HCT116 (cell line): ENCODE measurements around the gene TBXAS1.

ENCODE experiments used
- CTCF ChIP-seq, 3 experiments: fragments of 200-600 bp in 1 of 3; sonication (generic) in 1 of 3; IDR thresholded peaks in 2 of 3; conservative IDR thresholded peaks in 1 of 3; 2 replicates each; pipeline ENCODE4 v1.5.1; 2012 to 2017; ENCODE audit warnings: low read depth in 2 of 3, low read length in 2 of 3, antibody characterized with exemption in 1 of 3, borderline replicate concordance in 1 of 3, control low read depth in 1 of 3, mild to moderate bottlenecking in 1 of 3, mixed read lengths in 1 of 3, mixed run types in 1 of 3, moderate library complexity in 1 of 3; ENCODE audit not compliant: insufficient read depth in 1 of 3
- ELF1 ChIP-seq: IDR thresholded peaks from 2 replicates; pipeline ENCODE4 v1.6.1; 2012; ENCODE audit warnings: low read depth, borderline replicate concordance
- EZH2 ChIP-seq: fragments of 200-600 bp; sonication (generic); IDR thresholded peaks from 2 replicates; pipeline ENCODE4 v1.6.1; 2017; ENCODE audit warnings: antibody characterized with exemption, mixed run types
- POLR2A ChIP-seq: IDR thresholded peaks from 2 replicates; pipeline ENCODE4 v1.7.0; 2011; ENCODE audit warnings: borderline replicate concordance; ENCODE audit not compliant: insufficient read depth, insufficient read length; ENCODE audit errors: extremely low read depth
- POLR2AphosphoS5 ChIP-seq: IDR thresholded peaks from 2 replicates; pipeline ENCODE4 v1.6.1; 2011; ENCODE audit warnings: mild to moderate bottlenecking, low read depth, low read length, moderate library complexity
- SIN3A ChIP-seq: IDR thresholded peaks from 2 replicates; pipeline ENCODE4 v1.6.1; 2012; ENCODE audit warnings: low read depth

GRCh38 chr7:139884441-139884840 lies 55.4 kb downstream of the TBXAS1 start:
- no peak for TF ChIP-seq ELF1
- TF ChIP-seq SIN3A = no peak
- no peak for TF ChIP-seq CTCF (IDR thresholded peaks at IDR 0.05 in 2 of 3, conservative IDR thresholded peaks at IDR 0.05 in 1 of 3; ENCODE audit: borderline replicate concordance in 1 of 3, insufficient read depth in 1 of 3, low read depth in 2 of 3, low read length in 2 of 3)
- no peak for TF ChIP-seq POLR2AphosphoS5
- TF ChIP-seq POLR2A = no peak
- TF ChIP-seq EZH2 = no peak
